OCI-LY3 (cell line): ENCODE results near the gene LGMN.
A peak's percentile ranks its signal among the peaks of the same experiment; 100 is the strongest.

Source experiments
- H2AFZ ChIP-seq: fragments of 200-600, 300-600 bp; shearing (Covaris generic); 2 replicates; pipeline ENCODE4 v1.6.0; 2014; ENCODE audit warnings: antibody characterized with exemption, low read depth, low read length
- H3K27ac ChIP-seq: fragments of 200-600, 300-600 bp; sonication (generic); 2 replicates; pipeline ENCODE4 v1.5.1; 2014; ENCODE audit warnings: mild to moderate bottlenecking, low read length, moderate library complexity, mixed read lengths
- H3K27me3 ChIP-seq: fragments of 200-600, 300-600 bp; sonication (generic); 2 replicates; pipeline ENCODE4 v1.6.1; 2014; ENCODE audit warnings: low read depth, low read length, mixed read lengths
- H3K36me3 ChIP-seq: fragments of 200-600, 300-600 bp; sonication (generic); replicated peaks from 2 replicates; pipeline ENCODE3; 2014; ENCODE audit warnings: low read depth, low read length, mixed read lengths
- H3K4me1 ChIP-seq: fragments of 300-600, 200-600 bp; sonication (generic); 2 replicates; pipeline ENCODE4 v1.6.1; 2014; ENCODE audit warnings: low read length, mixed read lengths
- H3K4me2 ChIP-seq: fragments of 200-600, 300-600 bp; sonication (generic); 2 replicates; pipeline ENCODE4 v1.6.1; 2014; ENCODE audit warnings: low read length, mixed read lengths
- H3K4me3 ChIP-seq: fragments of 300-600, 200-600 bp; sonication (generic); 2 replicates; pipeline ENCODE4 v1.5.1; 2014; ENCODE audit warnings: antibody characterized with exemption, mild to moderate bottlenecking, low read length, moderate library complexity
- H3K79me2 ChIP-seq: fragments of 300-600, 200-600 bp; shearing (Covaris generic); 2 replicates; pipeline ENCODE4 v1.6.1; 2014; ENCODE audit warnings: mild to moderate bottlenecking, low read length, mixed read lengths
- H3K9ac ChIP-seq: fragments of 300-600, 200-600 bp; shearing (Covaris generic); 2 replicates; pipeline ENCODE4 v1.6.0; 2014; ENCODE audit warnings: mild to moderate bottlenecking, low read length, moderate library complexity
- H3K9me3 ChIP-seq: fragments of 200-600, 300-600 bp; shearing (Covaris generic); 2 replicates; pipeline ENCODE4 v1.6.1; 2014; ENCODE audit warnings: low read length, mixed read lengths; ENCODE audit not compliant: insufficient read depth
- H4K20me1 ChIP-seq: fragments of 200-600, 300-600 bp; sonication (generic); 2 replicates; pipeline ENCODE4 v1.6.1; 2016; ENCODE audit warnings: low read length, mixed read lengths; ENCODE audit not compliant: insufficient read depth
- CTCF ChIP-seq: fragments of 200-600, 300-600 bp; sonication (generic); IDR thresholded peaks from 2 replicates; pipeline ENCODE4 v1.5.1; 2014; ENCODE audit warnings: antibody characterized with exemption, low read length, low read depth
- EZH2phosphoT487 ChIP-seq: fragments of 200-600 bp; shearing (Covaris generic); IDR thresholded peaks from 2 replicates; pipeline ENCODE4 v1.6.1; 2018; ENCODE audit warnings: antibody characterized with exemption, mixed run types, low read depth

The LGMN gene

GRCh38 chr14:92704821-92705220 is 43.6 kb downstream of the LGMN start:
- no peak for TF ChIP-seq EZH2phosphoT487
- no peak for TF ChIP-seq CTCF
- peak overlapping the region; percentile 71 for H3K4me3 ChIP-seq
- H3K4me2 ChIP-seq, result peak overlapping the region; percentile 96
- H4K20me1 ChIP-seq, result no peaks in the 10 kb centered on the region; the same call in 1 of the 2 replicates
- H3K9me3 ChIP-seq, result no peaks in the 10 kb centered on the region
- no peak overlapping the region for H2AFZ ChIP-seq
- H3K4me1 ChIP-seq, result peaks cover 43% of the 10 kb centered on the region
- H3K9ac ChIP-seq, result peak overlapping the region; percentile 16; the same call in 1 of the 2 replicates
- peak overlapping the region; percentile 64 for H3K27ac ChIP-seq
- H3K36me3 ChIP-seq, result peaks cover 3% of the 10 kb centered on the region
- H3K27me3 ChIP-seq, result peaks cover 33% of the 10 kb centered on the region
- H3K79me2 ChIP-seq, result no peaks in the 10 kb centered on the region

GRCh38 chr14:92704036-92704804 is 44.2 kb downstream of the LGMN start:
- Histone ChIP-seq H3K36me3 (no peaks in the 10 kb centered on the region), H2AFZ (no peak overlapping the region), H4K20me1 (no peaks in the 10 kb centered on the region; the same call in 1 of the 2 replicates), H3K4me3 (peak overlapping the region; percentile 71), H3K27me3 (peaks cover 33% of the 10 kb centered on the region), H3K9me3 (no peaks in the 10 kb centered on the region), H3K27ac (peak overlapping the region; percentile 83), H3K4me1 (peaks cover 43% of the 10 kb centered on the region), H3K79me2 (no peaks in the 10 kb centered on the region), H3K9ac (peak overlapping the region; percentile 36; the same call in 1 of the 2 replicates), H3K4me2 (peak overlapping the region; percentile 96)
- TF ChIP-seq CTCF (no peak), EZH2phosphoT487 (no peak)

- Histone ChIP-seq H3K36me3 (no peaks in the 10 kb centered on the region), H3K27ac (peak overlapping the region; percentile 83), H3K4me2 (peak overlapping the region; percentile 96), H3K4me3 (peak overlapping the region; percentile 70), H3K4me1 (peaks cover 43% of the 10 kb centered on the region), H3K9me3 (no peaks in the 10 kb centered on the region), H3K79me2 (no peaks in the 10 kb centered on the region), H4K20me1 (no peaks in the 10 kb centered on the region; the same call in 1 of the 2 replicates), H2AFZ (no peak overlapping the region), H3K27me3 (peaks cover 33% of the 10 kb centered on the region), H3K9ac (no peak overlapping the region)
- TF ChIP-seq EZH2phosphoT487 (no peak), CTCF (no peak)
Observed at GRCh38 chr14:92703516-92703915, 44.9 kb downstream of the LGMN start.

- Histone ChIP-seq H3K9ac (no peak overlapping the region), H3K9me3 (no peaks in the 10 kb centered on the region), H2AFZ (no peak overlapping the region), H3K4me3 (peak overlapping the region; percentile 43; the same call in 1 of the 2 replicates), H3K27ac (no peak overlapping the region), H4K20me1 (no peaks in the 10 kb centered on the region; the same call in 1 of the 2 replicates), H3K4me2 (peak overlapping the region; percentile 75), H3K4me1 (peaks cover 43% of the 10 kb centered on the region), H3K79me2 (no peaks in the 10 kb centered on the region), H3K27me3 (peaks cover 44% of the 10 kb centered on the region), H3K36me3 (no peaks in the 10 kb centered on the region)
- TF ChIP-seq CTCF (no peak), EZH2phosphoT487 (no peak)
Observed at GRCh38 chr14:92702441-92702918, 45.9 kb downstream of the LGMN start.
